Sciatic nerve (tissue), 2 donors: ENCODE results near the gene PAIP2. TPM values are rescaled to one million over a fixed set of nuclear protein-coding genes. Genes with fewer than 3 reads are reported as not detected.
A peak's percentile ranks its signal among the peaks of the same experiment; 100 is the strongest.
"Not testable (repeated sequence)": the region's sequence is repeated elsewhere in the genome, so short reads cannot be mapped to it uniquely, and the experiment has no call there.

ENCODE experiments used
- ATAC-seq: fragments of 200-7000 bp; cut with Tn5 transposase; one replicate; pipeline ENCODE4 v1.9.1; 2020; ENCODE audit warnings: mild to moderate bottlenecking, moderate library complexity
- DNase-seq: peaks from one replicate; pipeline ENCODE4 v3.0.0-alpha.2; 2020; ENCODE audit warnings: low spot score
- intact Hi-C: fragments of 100-400 bp; cut with DNase I; formaldehyde crosslinking; loops from one replicate; pipeline ENCODE4 v1.14.2; 2022
- total RNA-seq: library from RNA; stranded (reverse); fragmentation: NEBNext Ultra II Directional; extraction: Animal tissue kit (Norgen Biotek cat#: 25700); gene quantifications from one replicate; pipeline ENCODE4 v1.2.1, GENCODE V29; 2021
- donor health status: DM: no; HTN: no; CAD: no.
- donor health status: DM: no; HTN: no; CAD: no.

Gene PAIP2
- total RNA-seq, 1 donor from 2014 or later: 92.2 TPM

GRCh38 chr5:139401546-139401945, 59.9 kb downstream of the PAIP2 start:
- intact Hi-C loops: no loop called here
- DNase-seq (no peak), ATAC-seq (no peak)

DNA sequence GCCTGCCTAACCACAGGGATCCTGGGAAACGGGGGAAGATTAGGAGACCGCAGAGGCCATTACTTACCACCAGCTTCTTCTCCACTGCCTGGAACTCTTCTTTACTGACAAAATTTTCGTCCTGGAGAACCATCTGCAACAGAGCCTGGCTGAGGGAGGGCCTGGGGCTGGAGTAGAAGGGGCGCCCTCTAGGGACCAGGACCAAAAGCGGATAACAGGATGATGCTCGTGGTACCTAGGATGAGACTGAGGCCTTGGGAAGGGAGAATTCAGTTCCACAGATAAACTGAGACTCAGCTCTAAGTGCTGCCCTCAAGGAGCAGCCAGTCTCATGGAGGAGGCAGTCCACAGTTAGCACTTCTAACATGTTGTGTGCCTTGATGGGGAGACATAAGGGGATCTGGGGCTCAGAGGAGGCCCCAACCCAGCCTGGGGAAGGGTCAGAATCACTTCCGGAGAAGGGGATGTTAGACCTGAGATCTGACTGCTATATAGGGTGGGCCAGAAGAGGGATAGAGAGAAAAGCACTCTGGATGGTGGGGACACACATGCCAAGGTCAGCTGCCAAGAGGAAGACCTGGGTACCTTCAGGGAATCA, 61.0 kb downstream of the PAIP2 start:
- ATAC-seq: no peak
- DNase-seq: no peak
- intact Hi-C loops: no loop called here

GRCh38 chr5:139403418-139403786, 61.7 kb downstream of the PAIP2 start:
- DNase-seq (no peak), ATAC-seq (no peak)
- intact Hi-C loops: no loop called here

GRCh38 chr5:139403787-139404483, 62.3 kb downstream of the PAIP2 start, which contains the start of gene SPATA24:
Gene SPATA24 (minus strand): TSS chr5:139404089. CDS start chr5:139404060, 29 bp downstream.
- intact Hi-C loops: no loop called here
- ATAC-seq (peak; percentile 98), DNase-seq (peak; percentile 99)

DNA sequence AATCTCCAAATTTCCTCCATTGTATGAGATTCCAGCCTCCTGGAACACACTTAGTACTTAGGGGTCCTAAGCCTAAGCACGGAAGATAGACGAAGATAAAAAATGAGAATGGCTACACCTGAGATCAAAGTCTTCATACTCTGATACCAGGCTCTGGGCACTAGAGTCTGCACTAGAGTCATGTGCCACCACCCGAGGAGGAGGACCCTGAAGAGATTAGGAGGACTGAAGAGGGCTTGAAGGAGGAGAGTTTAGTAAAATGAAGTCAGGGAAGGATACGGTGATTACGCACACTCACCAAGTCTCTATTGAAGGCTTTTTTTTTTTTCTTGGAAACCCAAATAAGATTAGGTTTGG, 62.8 kb downstream of the PAIP2 start:
- DNase-seq: no peak
- no peak for ATAC-seq
- intact Hi-C loops: no loop called here

DNA sequence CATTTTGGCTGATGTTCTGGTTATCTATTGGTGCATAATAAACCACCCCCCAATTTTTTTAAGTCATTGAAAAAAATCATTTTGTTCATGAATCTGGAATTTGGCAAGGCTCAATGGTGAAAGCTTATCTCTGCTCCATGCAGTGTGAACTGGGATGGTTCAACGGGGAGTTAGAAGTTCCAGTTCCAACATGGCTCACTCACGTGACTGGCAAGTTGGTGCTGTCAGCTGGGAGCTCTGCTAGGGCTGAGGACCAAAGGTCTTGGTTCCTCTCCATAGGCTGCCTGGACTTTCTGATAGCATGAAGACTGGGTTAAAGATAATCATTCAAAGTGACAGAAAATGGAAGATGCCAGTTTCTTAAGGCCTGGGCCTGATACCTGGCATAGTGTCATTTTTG, 65.3 kb downstream of the PAIP2 start:
- intact Hi-C loops: no loop called here
- ATAC-seq (no peak), DNase-seq (peak; percentile 0)

DNA sequence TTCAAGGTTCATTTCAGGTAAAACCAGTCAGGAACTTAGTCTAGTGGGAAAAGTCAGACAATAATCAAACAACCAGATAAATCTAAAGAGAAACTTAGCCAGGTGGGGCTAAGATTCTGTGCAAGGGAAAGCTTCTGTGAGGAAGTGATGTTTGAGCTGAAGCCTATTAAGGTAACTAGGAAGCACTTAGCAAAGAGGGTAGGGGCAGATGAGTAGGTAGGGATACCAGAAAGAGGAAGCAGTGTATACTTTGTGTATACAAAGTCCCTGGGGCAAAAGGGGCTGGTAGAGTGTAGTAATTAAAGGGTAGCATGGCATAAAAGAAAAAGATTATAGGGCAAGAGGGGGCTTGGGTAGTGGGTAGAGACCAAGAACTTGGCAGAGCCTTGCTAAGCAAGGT, 65.9 kb downstream of the PAIP2 start:
- intact Hi-C loops: no loop called here
- no peak for ATAC-seq

DNA sequence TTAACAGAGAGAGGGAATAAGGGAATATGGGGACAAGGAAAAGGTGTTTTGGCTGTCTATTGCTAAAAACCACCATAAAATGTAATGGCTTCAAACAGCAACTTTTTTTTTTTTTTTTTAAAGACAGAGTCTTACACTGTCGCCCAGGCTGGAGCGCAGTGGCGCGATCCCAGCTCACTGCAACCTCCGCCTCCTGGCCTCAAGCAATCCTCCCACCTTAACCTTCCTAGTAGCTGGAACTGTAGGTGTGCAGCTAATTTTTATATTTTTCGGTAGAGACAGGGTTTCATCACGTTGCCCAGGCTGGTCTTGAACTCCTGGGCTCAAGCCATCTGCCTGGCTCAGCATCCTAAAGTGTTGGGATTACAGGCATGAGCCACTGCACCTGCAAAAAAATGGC, 66.5 kb downstream of the PAIP2 start:
- intact Hi-C loops: no loop called here
- ATAC-seq: no peak
- DNase-seq: no peak

More for the DNA sequence above, 65.9 kb downstream of the PAIP2 start:
- no peak for DNase-seq

DNA sequence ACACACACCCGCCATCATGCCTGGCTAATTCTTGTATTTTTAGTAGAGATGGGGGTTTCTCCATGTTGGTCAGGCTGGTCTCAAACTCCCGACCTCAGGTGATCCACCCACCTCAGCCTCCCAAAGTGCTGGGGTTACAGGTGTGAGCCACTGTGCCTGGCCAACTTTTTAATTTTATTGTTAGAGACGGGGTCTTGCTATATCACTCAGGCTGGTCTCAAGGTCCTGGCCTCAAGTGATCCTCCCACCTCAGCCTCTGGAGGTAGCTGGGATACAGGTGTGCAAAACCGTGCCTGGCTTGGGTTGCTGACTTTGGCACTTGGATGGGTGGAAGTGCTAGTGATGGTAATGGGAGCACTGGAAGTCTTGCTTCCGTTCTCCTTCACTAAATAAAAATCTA, 67.5 kb downstream of the PAIP2 start:
- intact Hi-C loops, ATAC-seq, DNase-seq: not testable (repeated sequence)

GRCh38 chr5:139410121-139410992, 68.7 kb downstream of the PAIP2 start:
- DNase-seq (no peak), ATAC-seq (no peak)
- intact Hi-C loops: no loop called here

DNA sequence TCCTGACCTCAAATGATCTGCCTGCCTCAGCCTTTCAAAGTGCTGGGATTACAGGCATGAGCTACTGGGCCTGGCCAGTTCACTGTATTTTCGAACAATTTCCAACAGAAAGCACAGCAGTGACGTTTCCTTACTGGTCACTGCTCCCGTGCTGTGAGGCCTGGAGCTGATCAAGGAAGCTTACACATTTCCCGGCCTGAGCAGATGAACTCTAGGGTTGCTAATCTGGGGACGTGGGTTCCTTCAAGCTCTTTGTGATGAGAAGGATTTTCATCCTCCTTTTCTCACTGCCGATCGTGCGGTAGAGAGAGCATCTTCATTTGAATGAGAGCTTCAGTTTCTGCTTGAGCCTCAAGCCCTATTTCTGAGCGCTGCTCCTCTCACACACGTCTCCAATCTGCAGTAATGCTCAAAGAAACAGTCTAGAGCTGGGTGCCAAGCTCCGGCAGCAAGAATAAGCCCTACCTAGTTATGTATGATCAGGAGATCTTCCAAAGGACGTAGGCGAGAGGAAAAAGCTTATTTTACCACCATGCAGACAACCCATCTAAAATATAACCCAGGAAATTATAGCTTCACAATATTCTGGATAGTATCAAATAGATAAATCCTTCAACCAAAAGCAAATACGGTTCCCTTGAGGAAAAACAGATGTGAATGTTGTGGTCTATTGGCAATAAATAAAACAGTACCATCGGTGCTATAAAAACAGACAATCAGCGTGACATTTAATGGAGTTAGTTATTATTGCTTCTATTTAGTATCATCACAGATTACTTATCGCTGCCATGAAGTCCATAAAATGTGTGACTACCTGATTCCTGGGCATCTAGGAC, 69.6 kb downstream of the PAIP2 start:
- ATAC-seq: no peak
- intact Hi-C loops: no loop called here
- no peak for DNase-seq

- no peak for DNase-seq
- intact Hi-C loops: no loop called here
These were observed 71.5 kb downstream of the PAIP2 start for GRCh38 chr5:139413153-139413552.

GRCh38 chr5:139413963-139414362, 72.3 kb downstream of the PAIP2 start:
- intact Hi-C loops: no loop called here
- ATAC-seq (no peak), DNase-seq (no peak)

More at GRCh38 chr5:139413153-139413552, 71.5 kb downstream of the PAIP2 start:
- ATAC-seq: no peak

DNA sequence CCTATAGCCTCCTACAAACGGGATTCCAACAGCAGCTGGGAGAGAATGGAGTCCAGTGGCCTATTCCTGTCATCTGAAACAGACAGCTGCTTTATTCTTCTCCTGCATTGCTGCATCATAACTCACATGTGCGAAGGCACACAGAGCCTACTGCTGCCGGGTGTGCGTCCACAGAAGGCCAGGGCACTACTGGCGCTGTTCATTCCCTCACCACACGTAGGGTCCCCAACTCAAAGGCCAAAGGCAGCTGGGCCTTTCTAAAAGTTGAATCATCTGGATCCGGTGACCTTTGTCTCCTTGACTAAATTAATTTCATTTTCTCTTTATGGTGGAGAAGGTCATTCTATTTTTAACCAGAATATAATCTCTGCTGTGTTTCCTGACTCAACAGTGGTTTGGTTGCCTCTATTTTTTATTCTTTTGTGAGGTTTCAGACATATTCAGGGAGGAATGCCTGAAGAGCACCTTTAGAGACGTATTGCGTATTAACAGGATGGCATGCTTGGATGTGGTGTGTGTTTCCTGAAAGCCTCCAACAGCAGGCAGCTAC, 73.0 kb downstream of the PAIP2 start:
- ATAC-seq (peak; percentile 46), DNase-seq (no peak)
- intact Hi-C loops: no loop called here

DNA sequence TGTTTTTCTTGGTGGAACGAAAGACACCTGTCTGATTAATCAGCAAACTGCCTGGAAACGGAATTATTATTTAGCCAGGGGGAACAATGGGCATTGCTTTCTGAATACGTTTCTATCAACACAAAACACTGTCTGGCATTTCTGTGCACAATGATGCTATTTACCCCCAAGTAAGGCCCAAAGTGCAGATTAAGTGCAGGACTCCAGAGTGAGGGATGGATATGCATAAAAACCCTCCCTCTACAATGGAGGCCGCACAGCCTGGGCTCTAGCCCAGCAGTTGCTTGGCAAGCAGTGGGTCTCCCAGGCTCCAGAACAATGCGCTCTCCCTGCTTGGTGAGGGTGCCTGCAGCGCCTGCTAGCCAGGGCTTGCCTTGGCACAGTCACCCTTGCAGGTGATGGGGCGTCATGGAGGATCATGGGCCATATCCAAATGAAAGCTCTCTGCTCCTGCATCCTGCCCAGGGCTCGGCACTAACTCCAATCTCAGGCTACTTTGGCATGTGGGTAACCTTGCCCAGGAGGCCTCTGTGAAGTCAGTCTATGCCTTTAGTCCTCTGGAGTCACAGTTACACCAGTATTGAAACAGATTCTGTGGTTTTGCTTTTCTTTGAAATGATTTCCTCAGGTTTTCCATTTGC, 73.7 kb downstream of the PAIP2 start:
- intact Hi-C loops: no loop called here
- peak; percentile 40 for ATAC-seq
- no peak for DNase-seq

- ATAC-seq (no peak), DNase-seq (no peak)
- intact Hi-C loops: no loop called here
These were observed 74.2 kb downstream of the PAIP2 start for GRCh38 chr5:139415869-139416268.

GRCh38 chr5:139416651-139417050, 75.0 kb downstream of the PAIP2 start:
- ATAC-seq (no peak), DNase-seq (no peak)
- intact Hi-C loops: no loop called here

- DNase-seq (no peak), ATAC-seq (peak; percentile 26)
- intact Hi-C loops: no loop called here
These were observed 75.6 kb downstream of the PAIP2 start for GRCh38 chr5:139417214-139417613.
